CD4-positive, alpha-beta T cell treated with Interleukin-6 for 4 hours (primary cell): Measurements from ENCODE around the gene TTC27.
"Not testable (repeated sequence)": the region's sequence is repeated elsewhere in the genome, so short reads cannot be mapped to it uniquely, and the experiment has no call there.

ENCODE experiments used
- DNase-seq: peaks from one replicate; pipeline ENCODE4 v3.0.0-alpha.2; 2020; ENCODE audit warnings: mixed read lengths

The TTC27 gene

DNA sequence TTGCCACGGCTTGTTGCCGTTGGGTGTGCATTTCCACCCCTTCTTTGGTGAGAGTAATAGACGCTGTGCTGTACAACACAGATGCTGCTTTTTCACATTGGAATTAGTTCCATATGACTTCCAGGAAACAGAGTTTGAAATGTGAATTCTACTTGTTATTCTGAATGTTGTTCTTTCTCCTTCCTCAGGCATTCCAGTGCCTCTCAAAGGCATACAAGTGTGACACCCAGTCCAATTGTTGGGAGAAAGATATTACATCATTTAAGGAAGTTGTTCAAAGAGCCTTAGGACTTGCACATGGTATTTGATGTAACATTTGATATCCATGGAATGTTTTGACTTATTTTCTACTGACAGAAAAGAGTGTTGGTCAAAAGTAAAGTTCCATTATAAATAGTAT is 184.5 kb downstream of the TTC27 start:
- no peak for DNase-seq

DNA sequence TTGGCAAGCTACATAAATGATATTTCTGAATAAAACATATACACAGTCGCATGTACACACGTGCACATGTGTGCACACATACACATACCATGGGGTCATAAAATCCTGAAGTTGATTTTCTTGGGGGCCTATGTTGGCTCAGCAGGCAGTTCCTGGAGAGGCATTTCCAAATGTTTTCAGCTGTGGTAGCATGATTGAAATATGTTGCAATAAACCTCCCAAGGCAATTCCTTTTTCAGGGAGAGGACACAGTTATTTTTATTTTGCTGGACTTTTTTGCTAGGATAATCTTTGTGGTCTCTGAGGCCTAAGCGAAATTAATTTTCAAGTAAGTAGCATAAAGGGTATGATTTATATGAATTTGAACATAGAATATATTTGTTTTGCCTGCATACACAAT is 192.2 kb downstream of the TTC27 start:
- DNase-seq, result no peak

DNA sequence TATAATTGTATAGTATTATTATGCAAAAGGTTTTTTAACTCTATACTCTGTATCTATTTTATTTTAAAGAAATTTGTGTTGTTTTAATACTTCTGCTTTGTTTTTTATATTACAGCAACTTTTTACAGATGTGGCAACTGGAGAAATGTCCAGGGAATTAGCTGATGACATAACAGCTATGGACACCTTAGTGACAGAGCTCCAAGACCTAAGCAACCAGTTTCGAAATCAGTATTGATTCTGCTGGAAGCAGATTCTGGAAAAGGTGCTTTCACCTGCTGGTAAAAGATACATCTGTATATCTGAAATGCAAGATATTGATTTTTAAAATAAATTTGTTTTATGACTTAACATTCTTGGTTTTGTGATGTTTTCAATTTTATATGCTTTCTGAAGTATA is 192.9 kb downstream of the TTC27 start:
- no peak for DNase-seq

DNA sequence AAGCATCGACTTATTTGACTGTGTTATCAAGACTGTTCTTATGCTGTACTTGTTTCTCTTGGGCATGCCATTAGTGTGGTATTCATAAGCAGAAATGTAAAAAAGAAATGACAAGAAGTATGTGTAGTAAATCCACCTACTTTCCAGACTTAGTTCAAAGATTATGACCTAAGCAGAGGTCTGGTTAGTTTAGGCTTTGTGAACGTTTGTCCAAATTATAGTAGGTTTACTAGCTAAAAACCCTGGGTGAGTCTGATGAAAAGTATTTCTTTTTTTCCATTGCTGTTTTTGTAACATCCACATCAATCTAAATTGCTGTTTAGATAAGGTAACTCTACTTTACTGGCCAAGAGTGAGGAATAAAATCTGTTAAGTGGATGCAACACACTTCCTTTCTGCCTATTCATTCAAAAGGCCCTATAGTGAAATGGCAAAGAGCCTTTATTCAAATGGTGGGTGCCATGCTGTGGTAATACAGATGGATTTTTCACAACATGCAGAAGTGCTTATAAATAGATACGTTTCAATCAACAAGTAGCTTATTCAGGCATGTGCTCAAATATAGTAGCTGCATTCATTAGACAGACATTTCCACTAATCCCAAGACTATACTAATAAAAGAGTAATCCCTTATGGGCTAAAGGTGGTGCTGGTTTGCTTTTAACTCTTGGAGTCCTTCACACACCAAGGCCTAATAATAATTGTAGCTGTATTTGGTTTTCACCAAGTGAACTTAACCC is 196.4 kb downstream of the TTC27 start:
- no peak for DNase-seq

DNA sequence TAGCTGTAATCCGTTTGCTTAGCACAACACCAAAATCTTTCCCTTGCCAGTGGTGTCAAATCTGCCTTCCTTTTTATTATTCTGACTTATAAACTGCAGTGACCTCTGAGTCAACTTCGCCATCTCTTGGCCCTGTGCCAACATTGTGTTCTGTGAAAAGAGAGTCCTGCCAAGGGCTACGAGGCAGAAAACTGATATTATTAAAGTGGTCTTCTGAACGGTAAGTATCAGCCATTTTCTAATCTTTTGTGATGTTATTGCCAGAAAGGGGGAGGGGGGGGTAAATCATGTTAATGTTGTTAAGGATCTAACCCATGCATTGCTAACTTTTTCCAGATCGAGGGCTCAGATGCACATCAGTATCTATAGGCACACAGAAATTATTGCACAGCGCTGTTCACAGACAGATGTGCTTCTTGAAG is 197.5 kb downstream of the TTC27 start:
- DNase-seq, result no peak

DNA sequence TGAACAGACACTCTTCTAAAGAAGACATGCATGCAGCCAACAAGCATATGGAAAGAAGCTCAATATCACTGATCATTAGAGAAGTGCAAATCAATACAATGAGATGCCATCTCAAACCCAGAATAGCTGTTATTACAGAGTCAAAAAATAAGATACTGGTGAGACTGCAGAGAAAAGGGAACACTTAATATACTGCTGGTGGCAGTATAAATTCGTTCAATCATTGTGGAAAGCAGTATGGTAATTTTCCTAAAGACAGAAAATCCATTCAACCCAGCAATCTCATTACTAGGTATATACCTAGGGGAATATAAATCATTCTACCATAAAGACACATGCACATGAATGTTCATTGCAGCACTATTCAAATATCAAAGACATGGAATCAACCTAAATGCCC is 202.3 kb downstream of the TTC27 start:
- DNase-seq, result no peak

DNA sequence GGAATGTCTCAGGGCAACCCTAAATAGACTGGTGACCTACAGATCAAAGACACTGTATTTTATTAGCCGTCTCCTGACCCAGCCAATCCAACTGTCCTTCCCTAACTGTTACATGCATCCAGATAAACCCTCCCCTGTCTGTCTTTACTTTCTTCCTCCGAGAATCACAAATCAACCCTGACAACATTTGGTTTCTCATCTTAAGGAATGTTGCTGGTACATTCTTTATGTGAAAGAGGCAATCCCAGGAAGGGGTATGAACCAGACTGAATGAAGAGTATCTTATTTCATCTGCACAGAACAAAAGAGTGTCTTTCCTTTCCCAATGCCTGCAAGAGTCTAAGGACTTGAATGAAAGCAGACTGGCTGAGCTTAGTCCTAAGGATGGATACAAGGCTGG is 205.0 kb downstream of the TTC27 start:
- DNase-seq, result no peak

DNA sequence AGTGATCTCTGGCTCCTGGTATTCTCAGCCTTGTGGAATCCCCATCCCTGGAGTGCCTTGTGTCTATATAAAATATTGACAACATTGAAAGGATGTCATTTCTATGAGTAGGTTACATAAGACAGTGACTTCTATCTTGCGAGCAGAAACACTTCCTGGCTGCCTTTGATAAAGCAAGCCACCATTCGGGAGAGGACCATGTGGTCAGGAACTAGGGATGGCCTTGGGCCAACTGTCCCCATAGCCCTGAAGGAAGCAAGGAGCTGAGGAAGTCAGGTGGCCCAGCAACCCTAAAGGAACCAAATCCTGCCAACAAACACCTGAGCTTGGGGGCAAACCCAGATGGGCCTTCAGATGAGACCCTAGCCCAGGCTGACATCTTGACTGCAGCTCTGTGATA is 205.9 kb downstream of the TTC27 start:
- DNase-seq, result no peak

DNA sequence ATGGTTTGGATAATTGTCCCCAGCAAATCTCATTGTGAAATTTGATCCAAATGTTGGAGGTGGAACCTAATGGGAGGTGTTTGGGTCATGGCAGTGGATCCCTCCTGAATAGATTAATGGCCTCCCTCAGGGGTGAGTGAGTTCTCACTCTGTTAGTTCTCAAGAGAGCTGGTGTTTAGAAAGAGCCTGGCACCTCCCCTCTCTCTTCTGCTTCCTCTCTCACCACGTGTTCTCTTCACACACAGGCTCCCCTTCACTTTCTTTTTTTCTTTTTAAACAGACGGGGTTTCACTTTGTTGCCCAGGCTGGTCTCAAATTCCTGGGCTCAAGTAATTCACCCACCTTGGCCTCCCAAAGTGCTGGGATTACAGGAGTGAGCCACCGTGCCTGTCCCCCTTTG is 207.3 kb downstream of the TTC27 start:
- no peak for DNase-seq

DNA sequence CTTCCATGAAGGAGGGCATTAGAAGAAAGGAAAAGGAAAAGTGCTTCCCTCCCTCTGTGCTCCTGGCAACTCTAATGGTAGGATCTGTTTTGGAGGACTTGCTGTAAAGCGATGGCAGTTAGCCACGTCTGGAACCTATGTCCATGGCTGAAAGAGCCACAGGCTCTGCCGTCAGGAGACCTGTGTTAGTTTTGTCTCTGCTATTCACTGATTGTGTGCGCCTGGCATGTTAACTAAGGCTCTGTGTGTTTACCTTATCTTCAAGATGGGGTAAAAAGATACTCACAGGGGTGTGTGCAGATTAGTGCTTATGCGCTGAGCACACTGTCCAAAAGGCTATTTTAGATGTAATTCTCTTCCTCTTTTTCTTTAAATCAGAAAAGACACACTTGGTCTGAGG is 209.1 kb downstream of the TTC27 start:
- no peak for DNase-seq

DNA sequence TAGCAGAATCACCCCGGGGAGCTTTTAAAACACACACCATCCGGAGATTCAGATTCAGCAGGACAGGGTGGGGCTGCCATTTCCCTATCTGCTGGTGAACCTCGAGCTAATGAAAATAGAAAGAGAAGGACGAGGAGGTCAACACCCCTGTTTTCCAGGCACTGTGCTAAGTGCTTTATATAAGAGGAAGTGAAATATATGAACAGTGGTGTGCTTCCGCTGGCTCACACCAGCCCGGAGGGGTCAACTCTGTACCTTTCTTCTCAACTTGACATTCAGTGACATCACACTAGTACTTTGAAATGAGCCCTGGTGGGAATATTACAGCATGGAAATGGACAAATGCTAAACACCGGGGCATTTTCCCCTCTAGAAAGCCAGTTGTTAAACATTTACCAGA is 210.6 kb downstream of the TTC27 start:
- no peak for DNase-seq

DNA sequence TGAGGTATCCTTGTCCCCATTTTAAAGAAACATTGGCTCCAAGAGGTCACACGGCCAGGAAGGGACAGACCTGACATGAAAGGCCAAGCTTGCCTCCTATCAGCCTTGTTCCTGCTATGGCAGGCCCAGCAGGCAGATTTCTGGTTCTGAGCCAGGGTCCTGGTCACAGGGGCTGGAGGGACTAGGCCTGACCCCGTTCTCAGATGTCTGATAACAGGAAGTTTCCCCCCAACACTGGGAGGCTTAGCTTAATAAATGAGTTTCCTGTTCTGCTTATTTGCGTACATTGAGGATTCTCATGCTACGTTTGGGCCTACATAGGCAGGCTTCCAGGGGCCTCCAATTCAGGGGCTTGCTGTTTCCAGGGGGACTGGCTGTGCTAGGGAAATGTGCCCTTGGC is 211.1 kb downstream of the TTC27 start:
- DNase-seq, result no peak

DNA sequence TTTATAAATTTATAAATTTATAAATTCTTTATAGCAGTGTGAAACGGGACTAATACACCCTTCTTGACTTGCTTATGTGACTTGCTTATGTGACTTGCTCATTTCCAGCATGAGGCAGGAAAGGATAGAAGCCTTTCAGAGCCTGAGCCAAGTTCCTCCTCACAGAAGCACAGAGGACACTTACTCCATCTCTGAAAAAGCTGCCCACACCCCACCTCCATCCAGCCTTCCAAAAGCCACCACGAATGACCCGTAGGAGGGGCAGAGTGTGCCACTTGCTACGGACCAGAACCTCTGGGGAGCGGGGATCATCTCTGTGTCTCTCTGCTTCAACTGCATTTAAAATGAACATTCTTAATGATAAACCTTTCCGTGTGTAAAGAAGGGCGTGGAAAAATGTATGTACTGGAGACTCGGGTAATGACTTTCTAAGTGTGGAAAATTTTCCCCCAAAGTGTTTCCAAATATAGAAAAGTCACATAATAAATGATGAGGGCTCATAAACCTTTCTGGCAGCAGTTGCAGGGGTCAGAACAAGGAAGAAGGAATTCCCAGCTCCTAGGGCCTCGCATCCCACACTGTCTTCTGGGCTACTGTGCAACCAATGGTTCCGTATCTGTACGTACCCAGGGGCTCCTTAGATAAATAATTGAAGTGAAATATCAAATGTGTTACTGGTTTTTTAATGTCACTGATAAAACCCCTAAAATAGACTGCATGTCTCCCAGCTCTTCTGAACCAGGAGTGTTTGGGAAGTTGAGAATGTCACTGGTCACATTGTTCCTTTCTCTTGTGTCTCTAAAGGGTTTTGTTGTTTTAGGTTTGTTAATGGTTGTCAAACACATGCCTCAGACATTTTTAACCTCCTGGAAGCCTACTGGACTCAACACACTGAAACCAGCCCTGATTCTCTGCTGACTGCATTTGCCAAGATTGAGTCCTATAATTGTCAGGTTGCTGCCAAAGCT is 214.4 kb downstream of the TTC27 start:
- no peak for DNase-seq

DNA sequence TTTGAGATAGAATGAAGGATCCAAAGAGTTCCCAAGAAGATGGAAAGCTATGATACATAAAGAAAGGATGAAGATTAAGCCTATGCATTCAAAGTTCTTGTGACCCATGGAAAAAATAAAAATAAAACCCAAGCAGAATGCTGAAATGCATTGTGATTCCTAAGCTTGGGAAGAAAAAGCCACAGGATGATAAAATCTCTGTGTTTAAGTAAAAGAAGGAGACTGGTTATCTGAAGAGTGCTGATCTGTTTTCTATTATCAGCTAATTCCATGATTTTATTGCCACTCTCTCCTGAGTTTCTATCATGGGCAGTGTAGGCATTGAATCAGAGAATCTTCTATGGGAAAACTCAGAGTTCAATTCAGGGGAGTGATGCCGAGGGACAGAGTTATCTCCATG is 215.8 kb downstream of the TTC27 start:
- no peak for DNase-seq

DNA sequence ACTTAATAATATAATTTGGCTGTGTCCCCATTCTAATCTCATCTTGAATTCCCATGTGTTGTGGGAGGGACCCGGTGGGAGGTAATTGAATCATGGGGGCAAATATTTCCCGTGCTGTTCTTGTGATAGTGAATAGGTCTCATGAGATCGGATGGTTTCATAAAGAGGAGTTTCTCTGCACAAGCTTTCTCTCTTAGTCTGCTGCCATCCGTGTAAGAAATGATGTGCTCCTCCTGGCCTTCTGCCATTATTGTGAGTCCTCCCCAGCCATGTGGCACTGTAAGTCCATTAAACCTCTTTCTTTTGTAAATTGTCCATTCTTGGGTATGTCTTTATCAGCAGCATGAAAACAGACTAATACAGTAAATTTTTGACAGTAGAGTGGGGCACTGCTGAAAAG is 216.4 kb downstream of the TTC27 start:
- no peak for DNase-seq

DNA sequence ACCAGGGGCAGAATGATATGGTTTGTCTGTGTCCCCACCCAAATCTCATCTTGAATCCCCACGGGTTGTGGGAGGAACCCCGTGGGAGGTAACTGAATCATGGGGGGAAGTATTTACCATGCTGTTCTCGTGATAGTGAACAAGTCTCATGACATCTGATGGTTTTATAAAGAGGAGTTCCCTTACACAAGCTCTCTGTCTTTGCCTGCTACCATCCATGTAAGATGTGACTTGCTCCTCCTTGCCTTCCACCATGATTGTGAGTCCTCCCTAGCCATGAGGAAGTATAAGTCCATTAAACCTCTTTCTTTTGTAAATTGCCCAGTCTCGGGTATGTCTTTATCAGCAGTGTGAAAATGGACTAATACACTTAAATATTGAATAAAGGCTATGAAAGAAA is 218.4 kb downstream of the TTC27 start:
- not testable (repeated sequence) for DNase-seq

DNA sequence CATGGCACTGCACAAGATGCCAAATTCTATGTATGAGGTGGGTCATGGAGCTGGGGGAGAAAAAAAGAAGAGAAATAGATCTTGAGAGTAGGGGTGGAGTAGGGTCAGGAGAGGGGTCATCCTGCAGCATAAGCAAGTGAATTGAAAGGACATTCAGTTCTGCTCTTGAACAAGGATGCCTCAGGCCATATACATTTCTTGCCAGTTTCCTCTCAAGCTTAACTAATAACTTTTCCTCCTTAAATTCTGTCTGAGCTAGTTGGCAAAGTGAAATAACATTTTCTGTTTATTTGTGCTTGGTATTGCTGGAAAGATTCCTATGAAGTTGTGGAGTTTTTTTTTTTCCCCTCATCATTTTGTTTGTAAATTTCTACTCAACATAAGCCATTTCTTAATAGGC is 219.9 kb downstream of the TTC27 start:
- no peak for DNase-seq

DNA sequence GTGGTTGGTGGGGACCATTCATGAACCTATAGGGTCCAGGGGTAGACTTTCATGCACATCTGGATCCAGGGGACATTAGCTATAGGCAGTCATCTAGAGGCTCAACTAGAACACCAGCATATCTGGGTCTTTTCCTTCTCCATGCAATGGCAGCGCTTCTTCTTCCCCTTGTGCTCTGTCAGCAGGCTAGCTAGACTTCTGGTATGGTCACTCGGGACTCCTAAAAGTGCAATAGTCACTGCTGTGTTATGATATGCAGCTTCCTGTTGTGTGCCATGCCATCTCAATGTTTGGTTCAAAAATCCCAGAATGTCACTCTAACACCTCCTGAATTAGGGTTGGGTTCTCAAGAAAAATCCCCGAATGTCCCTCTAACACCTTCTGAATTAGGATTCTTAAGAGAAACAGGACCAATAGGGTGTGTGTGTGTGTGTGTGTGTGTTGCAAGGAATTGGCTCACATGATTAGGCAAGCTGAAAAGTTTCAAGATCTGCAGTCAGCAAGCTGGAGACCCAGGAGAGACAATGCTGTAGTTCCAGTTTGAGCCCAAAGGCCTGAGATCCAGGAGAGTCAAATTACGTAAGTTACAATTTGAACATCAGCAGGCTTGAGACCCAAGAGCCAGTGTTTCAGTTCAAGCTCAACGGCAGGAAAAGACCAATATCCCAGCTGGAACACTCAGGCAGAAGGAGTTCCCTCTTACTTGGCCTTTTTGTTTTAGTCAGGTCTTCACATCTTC is 221.8 kb downstream of the TTC27 start:
- no peak for DNase-seq

DNA sequence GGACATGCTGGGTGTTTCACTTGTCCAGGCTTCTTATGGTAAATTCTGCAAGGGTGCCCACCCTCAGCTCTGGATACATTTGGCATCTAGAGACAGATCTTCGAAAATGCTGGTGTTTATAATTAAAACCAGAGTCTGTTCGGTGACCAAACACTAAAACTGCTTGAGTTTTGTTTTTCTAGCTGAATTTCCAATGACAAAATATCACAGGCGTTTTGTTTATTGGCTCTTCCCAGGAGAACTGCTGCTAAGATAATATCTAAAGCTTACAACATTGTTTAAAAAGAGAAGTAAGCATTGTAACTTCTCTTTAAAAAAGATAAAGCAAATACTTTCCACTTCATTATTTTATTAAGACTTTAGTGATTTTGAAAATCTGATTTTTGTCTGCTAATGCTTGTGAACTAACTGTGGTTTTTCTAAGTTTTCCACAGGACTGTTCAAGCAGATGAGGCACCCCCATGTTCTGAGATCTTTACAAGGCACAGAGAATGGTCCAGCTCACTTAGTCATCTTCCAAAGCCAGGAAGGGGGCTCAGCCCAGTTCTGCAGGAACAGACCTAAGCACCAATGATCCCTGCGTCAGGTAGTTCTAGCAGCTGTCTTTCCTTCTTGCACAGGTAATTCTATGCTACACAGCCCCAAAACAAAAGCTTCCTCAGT is 224.1 kb downstream of the TTC27 start:
- DNase-seq, result no peak

DNA sequence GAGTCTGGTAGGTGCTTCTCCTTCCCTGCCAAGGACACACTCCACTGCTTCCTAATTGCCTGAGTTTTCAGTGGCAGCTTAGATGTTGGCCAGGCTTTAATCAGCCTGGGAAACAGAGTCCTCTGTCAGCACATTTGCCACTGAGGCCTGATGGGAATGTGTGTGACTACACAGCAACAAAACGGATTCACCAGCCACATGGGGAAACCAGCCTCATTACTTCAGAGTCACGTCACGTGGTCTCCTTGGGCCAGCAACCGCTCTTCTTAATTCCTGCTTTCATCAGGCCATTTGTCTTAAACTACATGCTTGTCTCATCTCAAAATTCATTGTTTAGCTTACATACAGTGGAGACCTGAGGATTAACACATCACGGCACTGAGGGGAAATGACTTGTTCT is 225.0 kb downstream of the TTC27 start:
- DNase-seq, result no peak

DNA sequence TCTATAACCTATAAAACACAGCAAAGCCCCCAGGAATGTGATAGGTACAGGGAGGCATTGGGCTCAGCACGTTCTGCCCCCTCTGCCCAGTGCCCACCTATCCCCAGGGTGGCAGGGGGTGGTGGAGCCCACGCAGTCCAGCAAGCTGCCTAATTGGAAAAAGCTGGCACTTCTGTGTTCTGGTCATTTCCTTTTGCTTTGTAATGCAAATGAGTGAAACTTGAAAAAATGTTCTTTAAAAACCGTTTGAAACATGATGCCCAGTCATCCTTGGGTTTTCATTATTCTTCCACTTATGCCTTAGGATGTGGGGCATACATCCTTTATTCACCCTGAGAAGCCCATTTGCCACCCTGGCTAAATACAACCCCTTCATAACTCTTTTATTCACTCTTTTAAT is 229.0 kb downstream of the TTC27 start:
- no peak for DNase-seq

DNA sequence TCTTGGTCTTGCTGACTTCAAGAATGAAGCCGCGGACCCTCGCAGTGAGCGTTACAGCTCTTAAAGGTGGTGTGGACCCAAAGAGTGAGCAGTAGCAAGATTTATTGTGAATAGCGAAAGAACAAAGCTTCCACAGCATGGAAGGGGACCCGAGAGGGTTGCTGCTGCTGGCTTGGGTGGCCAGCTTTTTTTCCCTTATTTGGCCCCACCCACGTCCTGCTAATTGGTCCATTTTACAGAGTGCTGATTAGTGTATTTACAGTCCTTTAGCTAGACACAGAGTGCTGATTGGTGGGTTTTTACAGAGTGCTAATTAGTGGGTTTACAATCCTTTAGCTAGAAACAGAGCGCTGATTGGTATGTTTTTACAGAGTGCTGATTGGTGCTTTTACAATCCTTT is 230.9 kb downstream of the TTC27 start:
- DNase-seq, result no peak

DNA sequence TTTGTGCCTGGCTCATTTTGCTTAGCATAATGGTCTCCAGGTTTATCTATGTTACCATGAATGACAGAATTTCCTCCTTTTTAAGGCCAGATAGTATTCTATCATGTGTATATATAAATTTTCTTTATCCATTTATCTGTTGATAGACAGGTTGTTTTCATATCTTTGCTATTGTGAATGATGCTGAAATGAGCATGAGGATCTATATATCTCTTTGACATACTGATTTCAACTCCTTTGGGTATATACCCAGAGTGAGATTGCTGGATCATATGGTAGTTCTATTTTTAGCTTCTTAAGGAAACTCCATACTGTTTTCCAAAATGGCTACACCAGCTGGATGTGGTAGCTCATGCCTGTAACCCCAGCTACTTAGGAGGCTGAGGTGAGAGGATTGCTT is 232.5 kb downstream of the TTC27 start:
- no peak for DNase-seq
